ENCODE data around the gene SP9.

The SP9 gene

DNA sequence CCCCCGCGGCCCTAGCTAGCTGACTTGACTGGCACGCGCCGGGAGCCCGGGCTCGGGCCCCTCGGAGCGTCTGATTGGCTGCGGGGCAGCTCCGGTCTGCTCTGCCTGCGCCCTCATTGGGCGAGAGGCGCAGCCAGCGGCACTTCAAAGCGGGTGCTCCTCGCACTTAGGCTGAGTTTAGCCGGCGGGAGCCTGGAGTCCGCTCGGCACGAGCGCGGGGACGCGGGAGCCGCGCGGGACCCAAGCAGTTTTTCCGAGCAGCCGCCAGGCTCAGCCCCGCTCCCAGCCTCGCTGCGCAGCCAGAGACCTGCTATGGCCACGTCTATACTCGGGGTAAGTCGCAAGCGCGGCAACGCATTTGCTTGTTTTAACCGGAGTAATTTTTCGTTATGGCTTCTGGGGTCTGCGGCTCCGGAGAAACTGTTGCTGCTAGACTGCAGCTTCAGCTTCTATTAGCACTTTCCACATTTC lies at the start of gene SP9:
TSS of gene SP9 (plus strand) at position 174 of the 471 bp plus-strand sequence. CDS start at position 313, 139 bp downstream.
- peak; percentile 95 for DNase-seq

DNA sequence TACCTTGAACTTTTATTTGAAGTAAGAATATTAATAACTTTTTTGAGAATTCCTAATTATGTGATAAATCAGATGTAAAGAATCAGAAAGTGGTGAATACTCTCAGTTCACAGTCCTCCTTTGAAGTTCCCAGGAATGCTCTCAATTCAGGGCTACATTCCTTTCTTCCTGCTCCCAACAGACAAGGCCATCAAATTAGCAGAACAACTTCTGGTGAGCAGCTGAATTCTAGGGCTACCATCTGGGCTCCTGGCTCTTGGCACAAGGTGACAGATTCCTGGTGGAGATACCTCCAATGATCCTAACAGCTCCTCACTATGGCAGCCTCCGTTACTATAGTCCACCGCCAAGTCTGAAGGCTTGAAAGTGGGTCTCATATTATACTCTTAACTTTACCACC lies 48.6 kb upstream of the SP9 start:
- no peak for DNase-seq

GRCh38 chr2:174292908-174293307 lies 41.8 kb upstream of the SP9 start:
- DNase-seq, result no peak

DNA sequence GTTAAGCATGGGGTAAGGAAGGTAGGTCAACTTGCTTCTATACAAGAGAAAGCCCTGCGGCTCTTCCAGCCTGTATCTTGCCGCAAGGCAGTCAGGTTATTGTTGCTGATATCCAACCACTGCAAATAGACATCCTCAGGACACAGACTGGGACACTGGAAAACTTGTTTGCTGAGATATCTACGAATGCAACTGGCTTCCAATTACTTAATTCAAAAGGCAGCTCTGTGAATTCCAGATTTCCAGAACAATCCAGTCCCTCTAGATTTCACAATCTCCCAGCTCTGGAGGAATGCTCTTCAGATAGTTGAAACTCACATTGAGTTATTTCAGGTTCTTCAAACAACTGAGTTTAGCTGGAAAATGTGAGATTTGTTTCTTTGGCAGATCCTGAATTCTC lies 34.6 kb upstream of the SP9 start:
- DNase-seq, result no peak

DNA sequence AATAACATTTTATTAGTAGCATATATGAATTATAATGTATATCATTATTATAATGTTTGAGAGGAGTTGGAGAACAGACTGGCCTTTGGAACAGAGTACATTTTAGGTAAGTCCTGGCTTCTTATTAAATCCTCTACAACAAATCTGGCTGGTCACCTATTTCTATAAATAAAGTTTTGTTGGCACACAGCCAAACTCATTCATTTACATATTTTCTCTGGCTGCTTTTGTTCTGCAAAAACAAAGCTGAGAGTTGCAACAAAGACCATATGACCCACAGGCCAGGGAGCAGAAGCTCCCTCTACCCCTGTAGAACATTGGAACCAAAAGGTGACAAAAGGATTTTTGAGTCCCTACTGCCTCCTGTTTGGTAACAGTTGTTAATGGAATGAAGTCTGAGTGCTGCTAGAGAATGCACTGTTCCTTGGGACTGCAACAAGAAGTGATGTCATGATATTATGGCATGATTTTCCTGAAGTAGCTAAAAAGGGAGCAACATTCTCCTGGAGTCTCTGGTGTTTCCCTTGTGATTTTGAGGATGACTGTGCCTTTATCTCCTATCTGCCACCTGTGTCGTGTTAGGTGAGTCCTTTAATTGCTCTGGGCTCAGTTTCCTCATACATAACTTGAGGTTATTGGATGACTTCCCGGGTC lies 22.0 kb upstream of the SP9 start:
- no peak for DNase-seq

- no peak for DNase-seq
These were observed 12.6 kb upstream of the SP9 start for GRCh38 chr2:174322149-174322548.

DNA sequence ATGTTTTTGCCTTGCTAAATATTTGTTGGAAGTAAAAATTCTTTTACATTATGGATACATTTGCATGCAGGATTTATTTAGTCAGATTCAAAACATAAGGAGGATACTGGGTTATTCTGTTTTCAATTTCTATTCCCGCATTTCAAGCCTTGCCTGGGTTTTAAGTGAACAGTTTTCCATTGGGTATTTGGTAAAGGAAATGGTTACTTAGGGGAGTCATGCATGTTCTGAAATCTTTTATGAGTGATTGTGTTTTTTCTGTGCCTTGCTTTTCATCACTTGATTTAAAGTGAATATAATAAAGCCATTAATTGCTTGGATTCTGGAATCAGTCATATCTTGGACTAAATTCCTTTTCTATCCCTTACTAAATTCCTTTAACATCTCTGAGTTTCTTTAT lies 12.0 kb upstream of the SP9 start:
- no peak for DNase-seq

DNA sequence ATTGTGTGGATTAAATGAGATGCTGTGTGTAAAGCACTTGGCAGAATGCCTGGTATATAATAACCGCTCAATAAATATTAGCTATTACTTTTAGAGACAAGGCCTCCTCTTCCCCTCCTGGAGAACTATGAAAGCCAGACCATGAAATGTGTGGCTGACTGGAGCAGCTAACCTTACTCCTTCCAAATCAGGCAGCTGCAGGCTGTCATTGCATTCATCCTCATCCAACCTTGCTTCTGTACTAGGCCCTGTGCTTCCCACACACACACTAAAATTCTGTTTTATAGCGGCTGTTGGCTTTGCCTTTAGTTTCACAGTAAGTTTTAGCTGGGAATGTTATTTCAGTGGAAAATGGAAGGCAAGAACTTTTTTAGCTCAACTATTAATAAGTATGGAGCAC lies 10.2 kb upstream of the SP9 start:
- no peak for DNase-seq

- DNase-seq, result peak; percentile 18
These were observed 9.2 kb upstream of the SP9 start for GRCh38 chr2:174325373-174326160.

- peak; percentile 64 for DNase-seq
These were observed 8.4 kb upstream of the SP9 start for GRCh38 chr2:174326161-174327020.

DNA sequence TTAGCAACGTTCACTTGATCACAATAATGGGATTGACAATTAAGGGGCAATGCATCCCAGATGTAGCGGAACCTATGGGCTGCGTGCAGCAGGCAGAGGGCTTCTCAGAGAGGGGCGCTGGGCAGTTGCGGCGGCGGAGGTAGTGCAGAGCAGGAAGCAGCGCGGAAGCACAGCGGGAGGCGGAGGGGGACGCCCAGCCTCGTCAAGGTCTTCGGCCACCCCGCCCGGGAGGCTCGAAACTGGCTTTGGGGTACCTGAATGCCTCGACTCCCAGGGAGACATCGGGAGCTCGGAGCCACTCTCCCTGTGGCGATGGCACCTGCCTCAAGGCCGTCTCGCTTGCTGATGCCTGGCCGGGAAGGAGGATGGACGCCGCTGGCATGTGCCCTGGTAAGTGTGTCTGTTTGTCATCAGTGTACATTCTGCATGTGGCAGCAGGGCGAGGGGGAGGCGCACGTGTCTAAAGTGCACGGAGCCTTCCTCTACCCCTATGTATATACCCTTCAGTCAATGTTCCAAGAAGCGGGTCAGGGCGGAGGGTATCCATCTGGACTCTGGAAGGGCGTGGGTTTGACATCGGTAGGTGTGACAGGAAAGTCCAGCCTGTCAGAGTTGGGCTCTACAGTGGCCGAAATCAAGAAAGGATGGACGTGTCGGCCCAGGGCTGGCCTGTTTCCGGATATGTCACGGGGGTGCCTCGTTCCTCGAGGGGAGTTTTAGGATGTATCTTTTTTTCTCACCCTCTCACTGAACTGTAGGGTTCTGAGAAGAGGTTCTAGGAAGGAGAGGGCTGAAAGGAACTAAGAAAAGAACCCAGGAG lies 7.5 kb upstream of the SP9 start:
- peak; percentile 74 for DNase-seq

DNA sequence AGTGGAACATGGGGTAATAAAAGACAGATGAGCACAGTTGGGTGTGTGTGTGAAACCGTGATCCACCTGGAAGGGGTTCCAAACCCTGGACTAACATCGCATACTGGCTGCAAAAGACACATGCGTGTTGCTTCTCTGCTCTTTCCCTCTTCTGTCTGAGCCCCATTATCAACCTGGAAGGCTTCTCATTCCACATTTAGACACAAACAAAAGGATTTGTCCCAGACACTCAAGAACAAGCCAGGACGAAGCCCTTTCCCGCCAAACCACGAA lies 7.0 kb upstream of the SP9 start:
- peak; percentile 48 for DNase-seq

GRCh38 chr2:174328114-174328960 lies 6.4 kb upstream of the SP9 start:
- DNase-seq, result peak; percentile 60

GRCh38 chr2:174328961-174329715 lies 5.6 kb upstream of the SP9 start:
- DNase-seq, result no peak

GRCh38 chr2:174330945-174331594 lies 3.7 kb upstream of the SP9 start:
- no peak for DNase-seq

DNA sequence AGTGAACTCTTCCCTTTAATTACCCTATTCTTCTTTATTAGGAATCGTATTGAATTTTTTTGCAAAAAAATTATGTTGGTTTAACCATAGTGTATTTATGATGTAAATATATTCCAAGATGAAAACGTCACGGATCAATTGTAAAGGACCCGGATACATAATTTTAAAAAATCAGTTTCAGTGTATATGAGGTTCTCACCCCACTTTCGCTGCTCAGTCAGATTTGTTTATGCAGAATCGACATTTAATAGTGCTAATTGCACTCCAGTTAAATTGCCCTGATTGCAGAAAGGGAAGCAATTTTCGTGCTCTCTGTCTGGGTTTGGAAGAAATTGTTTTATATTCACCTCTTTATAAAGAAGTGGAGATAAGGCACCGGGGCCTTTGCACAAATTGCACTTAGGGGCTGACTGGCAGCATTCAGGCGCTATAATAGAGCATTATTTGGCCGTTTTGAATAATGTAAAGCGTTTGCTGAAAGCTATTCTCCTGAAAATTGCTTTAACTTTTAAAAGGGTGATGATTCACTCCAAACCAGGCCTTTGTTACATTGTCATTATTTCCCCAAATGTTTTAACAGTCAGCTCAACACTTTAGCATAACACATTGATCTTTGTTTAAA lies 3.0 kb upstream of the SP9 start:
- no peak for DNase-seq

DNA sequence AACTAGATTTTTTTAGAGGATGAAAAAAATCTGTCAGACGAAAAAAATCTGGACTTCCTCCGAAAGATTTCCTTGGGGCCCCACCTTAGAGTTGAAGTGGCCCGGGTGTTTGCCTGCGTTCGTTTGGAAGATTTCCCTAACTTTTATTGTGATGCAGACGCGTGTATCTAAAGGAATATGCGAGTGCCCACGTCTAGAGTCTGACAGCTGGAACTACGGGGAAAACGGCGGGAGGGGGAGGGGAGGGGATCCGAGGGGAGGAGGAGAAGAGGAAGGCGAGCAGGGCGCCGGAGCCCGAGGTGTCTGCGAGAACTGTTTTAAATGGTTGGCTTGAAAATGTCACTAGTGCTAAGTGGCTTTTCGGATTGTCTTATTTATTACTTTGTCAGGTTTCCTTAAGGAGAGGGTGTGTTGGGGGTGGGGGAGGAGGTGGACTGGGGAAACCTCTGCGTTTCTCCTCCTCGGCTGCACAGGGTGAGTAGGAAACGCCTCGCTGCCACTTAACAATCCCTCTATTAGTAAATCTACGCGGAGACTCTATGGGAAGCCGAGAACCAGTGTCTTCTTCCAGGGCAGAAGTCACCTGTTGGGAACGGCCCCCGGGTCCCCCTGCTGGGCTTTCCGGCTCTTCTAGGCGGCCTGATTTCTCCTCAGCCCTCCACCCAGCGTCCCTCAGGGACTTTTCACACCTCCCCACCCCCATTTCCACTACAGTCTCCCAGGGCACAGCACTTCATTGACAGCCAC lies 2.4 kb upstream of the SP9 start:
- DNase-seq, result peak; percentile 71

DNA sequence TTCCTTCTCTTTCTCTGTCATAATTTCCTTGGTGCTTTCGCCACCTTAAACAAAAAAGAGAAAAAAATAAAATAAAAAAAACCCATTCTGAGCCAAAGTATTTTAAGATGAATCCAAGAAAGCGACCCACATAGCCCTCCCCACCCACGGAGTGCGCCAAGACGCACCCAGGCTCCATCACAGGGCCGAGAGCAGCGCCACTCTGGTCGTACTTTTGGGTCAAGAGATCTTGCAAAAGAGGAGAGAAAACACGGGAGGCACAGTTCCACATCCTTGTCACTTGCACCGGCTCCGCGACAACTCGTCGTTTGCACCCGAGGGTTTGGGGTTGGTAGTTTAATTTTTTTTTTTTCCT lies 1.8 kb upstream of the SP9 start:
- DNase-seq, result peak; percentile 58
